Measurements from ENCODE around the gene STX17. TPM values are rescaled to one million over a fixed set of nuclear protein-coding genes. Genes with fewer than 3 reads are reported as not detected.

Gene STX17
- total and polyA plus RNA-seq, 9 donors: 7.7 to 43.1 (median 32.1) TPM

DNA sequence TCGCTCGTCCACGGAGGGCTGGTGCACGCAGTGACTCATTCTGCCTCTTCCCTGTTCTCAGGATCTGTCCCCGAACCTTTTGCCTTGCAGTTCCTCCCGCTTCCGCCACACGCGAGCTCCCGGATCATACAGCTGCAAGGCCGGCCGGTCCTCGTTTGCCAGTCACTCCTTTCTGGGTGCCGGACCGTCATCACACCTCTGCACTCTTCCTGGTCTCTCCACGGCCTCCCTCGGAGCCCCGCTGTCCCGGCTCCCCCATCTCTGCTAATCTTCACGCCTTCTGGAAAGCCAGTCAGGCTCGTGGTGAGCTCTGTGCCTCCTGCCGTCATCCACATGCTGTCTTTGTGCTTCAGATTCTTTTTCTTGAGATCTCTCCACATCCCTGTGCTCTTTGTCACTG lies 91.8 kb downstream of the STX17 start:
- TF ChIP-seq, protein P1, sequence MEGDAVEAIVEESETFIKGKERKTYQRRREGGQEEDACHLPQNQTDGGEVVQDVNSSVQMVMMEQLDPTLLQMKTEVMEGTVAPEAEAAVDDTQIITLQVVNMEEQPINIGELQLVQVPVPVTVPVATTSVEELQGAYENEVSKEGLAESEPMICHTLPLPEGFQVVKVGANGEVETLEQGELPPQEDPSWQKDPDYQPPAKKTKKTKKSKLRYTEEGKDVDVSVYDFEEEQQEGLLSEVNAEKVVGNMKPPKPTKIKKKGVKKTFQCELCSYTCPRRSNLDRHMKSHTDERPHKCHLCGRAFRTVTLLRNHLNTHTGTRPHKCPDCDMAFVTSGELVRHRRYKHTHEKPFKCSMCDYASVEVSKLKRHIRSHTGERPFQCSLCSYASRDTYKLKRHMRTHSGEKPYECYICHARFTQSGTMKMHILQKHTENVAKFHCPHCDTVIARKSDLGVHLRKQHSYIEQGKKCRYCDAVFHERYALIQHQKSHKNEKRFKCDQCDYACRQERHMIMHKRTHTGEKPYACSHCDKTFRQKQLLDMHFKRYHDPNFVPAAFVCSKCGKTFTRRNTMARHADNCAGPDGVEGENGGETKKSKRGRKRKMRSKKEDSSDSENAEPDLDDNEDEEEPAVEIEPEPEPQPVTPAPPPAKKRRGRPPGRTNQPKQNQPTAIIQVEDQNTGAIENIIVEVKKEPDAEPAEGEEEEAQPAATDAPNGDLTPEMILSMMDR (IDR thresholded peaks at IDR 0.05): no peak
- no peak for TF ChIP-seq EP300 (IDR thresholded peaks at IDR 0.05)
- TF ChIP-seq POLR2A (IDR thresholded peaks at IDR 0.05): no peak
- H3K9me3 ChIP-seq: no peaks in the 10 kb centered on the region
- H3K4me3 ChIP-seq: no peak overlapping the region
- H3K4me1 ChIP-seq (ENCODE audit: insufficient read depth): no peaks in the 10 kb centered on the region
- H3K27me3 ChIP-seq: no peaks in the 10 kb centered on the region
- H3K36me3 ChIP-seq: no peaks in the 10 kb centered on the region
- no peak overlapping the region for H3K27ac ChIP-seq
- WGBS, 3 donors: 88 to 93% (median 92%) methylated on average over 22 of the region's 22 CpGs
- intact Hi-C loops (cut with DNase I): no loop called here
- DNase-seq: peak in 1 of 5 donors; percentile 11

DNA sequence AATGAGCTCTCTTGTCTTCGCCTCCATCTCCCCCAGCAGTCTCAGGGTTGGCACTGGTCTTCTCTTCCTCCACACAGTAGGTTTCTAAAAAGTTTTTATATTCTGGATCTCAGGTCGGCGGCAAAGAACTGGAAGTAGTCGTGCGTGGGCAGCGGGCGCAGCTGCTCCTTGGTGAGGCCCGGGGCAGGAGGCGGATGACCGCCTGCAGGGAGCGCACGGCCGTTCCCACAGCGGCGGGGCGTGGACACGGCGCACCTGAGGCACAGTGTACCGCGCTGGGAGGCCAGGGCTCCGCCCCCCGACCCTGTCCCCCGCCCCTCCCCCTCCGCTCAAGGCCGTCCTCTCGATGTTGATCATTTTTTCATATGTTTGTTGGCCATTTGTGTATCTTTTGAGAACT lies 92.4 kb downstream of the STX17 start:
- H3K27me3 ChIP-seq: no peaks in the 10 kb centered on the region
- H3K9me3 ChIP-seq: no peaks in the 10 kb centered on the region
- H3K4me1 ChIP-seq (ENCODE audit: insufficient read depth): no peaks in the 10 kb centered on the region
- H3K27ac ChIP-seq: no peak overlapping the region
- intact Hi-C loops (cut with DNase I): no loop called here
- no peak overlapping the region for H3K4me3 ChIP-seq
- TF ChIP-seq EP300 (IDR thresholded peaks at IDR 0.05) (no peak), POLR2A (IDR thresholded peaks at IDR 0.05) (no peak)
- TF ChIP-seq, protein P1 (IDR thresholded peaks at IDR 0.05): no peak
- H3K36me3 ChIP-seq: no peaks in the 10 kb centered on the region
- 94 to 96% (median 96%) methylated on average over 26 of the region's 26 CpGs for WGBS, 3 donors
- DNase-seq: no peak

DNA sequence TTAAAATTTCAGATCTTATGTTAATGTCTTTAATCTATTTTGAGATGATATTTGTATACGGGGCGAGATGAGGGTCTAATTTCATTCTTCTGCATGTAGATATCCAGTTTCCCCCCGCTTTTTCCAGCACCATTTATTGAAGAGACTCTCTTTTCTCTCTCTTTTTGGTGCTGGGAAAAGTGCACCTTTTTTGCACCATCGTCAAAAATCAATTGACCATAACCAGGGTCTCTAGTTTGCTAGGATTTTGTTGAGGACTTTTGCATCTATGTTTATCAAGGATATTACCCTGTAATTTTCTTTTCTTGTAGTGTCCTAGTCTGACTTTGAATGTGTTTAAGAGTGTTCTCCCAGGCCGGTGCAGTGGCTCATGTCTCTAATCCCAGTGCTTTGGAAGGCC lies 93.3 kb downstream of the STX17 start:
- intact Hi-C loops (cut with DNase I): no loop called here
- DNase-seq: no peak
- Histone ChIP-seq H3K4me3 (no peak overlapping the region), H3K9me3 (no peaks in the 10 kb centered on the region), H3K4me1 (ENCODE audit: insufficient read depth) (no peaks in the 10 kb centered on the region), H3K27ac (no peak overlapping the region), H3K27me3 (no peaks in the 10 kb centered on the region), H3K36me3 (no peaks in the 10 kb centered on the region)
- WGBS, 3 donors: 99 to 100% (median 99%) methylated on average over 5 of the region's 5 CpGs
- TF ChIP-seq, protein P1 (IDR thresholded peaks at IDR 0.05): no peak
- no peak for TF ChIP-seq EP300 (IDR thresholded peaks at IDR 0.05)
- no peak for TF ChIP-seq POLR2A (IDR thresholded peaks at IDR 0.05)

DNA sequence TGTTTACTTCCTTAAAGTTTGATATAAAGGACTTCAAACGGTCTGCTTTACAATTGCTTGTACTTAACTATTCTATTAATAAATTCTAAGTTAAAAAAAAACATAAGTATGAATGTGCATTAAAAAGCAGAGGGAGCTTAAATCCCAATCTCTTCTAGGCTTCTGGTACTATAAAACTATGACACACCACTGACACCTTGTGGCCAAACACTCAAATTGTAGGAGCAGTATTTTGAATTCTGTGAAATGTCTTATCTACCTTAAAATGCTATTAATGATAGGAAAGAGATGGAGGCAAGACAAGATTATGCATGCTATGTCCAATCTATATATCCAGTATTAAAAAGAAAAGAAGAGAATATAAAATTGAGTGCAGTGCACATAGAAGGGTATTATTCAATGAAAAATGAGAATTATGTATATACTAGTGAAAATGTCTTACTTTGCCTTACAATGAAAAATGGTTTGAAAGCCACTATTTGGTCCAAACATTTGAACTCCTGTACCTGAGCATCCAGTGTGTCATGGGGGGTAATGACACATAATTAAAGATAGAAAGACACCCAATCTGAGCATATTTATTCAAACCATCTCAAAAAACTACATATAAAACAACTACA lies 104.7 kb downstream of the STX17 start:
- TF ChIP-seq POLR2A (IDR thresholded peaks at IDR 0.05): no peak
- TF ChIP-seq, protein P1 (IDR thresholded peaks at IDR 0.05): no peak
- TF ChIP-seq EP300 (IDR thresholded peaks at IDR 0.05): no peak
- intact Hi-C loops (cut with DNase I): no loop called here
- WGBS, 3 donors: 60 to 65% (median 64%) methylated on average over 1 of the region's 1 CpG
- Histone ChIP-seq H3K27me3 (no peaks in the 10 kb centered on the region), H3K27ac (no peak overlapping the region), H3K4me1 (ENCODE audit: insufficient read depth) (no peaks in the 10 kb centered on the region), H3K4me3 (no peak overlapping the region), H3K36me3 (no peaks in the 10 kb centered on the region), H3K9me3 (no peaks in the 10 kb centered on the region)
- DNase-seq: no peak
